HG02943 (cell line): ENCODE data around the gene BIRC3.

Source experiments
- ATAC-seq: cut with Tn5 transposase; IDR thresholded peaks from one replicate; pipeline ENCODE4 v1.9.1; 2021; ENCODE audit warnings: mild to moderate bottlenecking, low read depth, moderate library complexity; ENCODE audit not compliant: unreplicated experiment

The BIRC3 gene

DNA sequence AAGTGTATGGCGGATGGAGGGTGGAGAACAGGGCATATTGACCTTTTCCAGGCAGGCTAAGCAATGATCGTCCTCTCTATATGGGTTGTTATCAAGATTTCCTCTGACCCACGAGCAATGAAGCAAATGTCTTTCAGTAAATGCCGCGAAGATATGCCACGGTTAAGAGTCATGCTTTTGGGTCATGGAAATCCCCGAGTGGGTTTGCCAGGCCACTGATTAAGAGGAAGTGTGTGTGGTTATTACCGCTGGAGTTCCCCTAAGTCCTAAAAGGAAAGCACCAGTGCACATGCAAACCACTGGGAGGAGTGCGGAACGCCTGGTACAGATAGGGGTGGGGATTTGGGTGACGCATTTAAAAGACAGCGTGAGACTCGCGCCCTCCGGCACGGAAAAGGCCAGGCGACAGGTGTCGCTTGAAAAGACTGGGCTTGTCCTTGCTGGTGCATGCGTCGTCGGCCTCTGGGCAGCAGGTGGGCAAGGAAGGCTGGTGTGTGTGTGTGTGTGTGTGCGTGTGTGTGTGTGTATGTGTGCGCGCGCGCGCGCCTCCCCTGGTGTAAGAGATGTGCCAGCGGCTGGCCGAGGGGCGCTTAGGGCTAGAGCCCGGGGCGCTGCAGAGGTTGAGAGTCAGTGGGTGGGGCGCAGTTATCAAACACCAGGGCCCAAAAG lies at the start of gene BIRC3:
BIRC3 (plus strand) TSS at position 386 of the 669 bp plus-strand sequence. CDS start 7,026 bp downstream, outside the sequence.
- ATAC-seq: peak; percentile 84

DNA sequence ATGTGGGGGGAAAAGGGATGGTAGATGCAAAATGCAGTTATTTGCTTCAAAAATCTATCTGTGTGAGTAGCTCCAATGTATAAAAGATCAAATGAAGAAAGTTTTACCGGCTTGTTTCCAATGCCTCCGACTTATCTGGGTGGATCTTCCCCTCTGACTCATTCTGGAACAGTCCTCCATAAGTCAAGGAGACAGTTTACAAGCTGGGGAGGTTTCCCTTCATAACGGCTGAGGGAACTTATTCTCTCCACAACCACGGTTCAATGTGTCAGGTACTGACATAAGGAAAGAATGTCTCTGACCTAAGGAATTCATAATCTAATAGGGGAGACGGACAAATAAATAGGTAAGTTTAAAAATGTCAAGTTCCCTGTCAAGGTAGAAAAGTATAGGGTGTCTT lies 49.7 kb upstream of the BIRC3 start:
- ATAC-seq: no peak

DNA sequence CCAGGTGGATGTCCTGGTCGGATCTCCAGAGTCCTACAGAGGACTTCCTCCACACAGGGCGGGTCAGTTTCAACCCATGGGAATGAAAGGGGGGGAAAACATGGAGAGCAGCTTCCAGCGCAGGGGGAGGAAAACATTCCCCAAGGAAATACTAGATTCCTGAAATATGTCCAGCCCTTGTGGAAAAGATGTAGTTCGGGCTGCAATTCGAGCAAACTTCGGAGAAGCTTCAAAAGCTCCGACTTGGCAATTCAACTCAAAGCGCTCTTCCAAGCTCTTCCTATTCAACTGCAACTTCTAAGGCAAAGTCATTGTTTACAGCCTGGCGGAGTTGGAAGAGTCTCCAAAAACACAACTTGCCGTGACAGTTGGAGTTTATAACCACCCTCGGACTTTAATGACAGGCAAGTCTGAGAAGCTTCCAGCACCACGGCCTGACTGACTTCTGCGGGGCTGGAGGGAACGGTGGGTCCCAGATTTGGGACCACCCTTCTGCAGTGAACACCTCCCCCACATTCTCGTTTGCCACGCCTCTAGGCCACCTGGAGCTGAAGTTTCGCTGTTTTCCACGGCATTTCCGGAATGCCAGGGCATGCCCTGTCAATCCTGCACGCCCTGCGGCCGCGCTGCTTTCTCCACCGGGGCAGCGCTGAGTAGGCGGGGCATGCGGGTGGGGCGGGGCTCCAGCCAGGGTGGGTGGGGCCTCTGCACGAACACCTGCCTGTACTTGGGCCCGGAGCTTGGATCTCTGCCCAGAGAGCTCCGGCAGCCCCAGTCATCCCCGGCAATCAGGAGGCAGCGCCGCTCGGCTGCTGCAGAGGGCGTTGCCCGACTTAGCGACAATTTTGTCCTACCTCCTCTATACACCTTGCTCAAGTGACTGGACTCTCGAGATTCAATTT lies 49.0 kb upstream of the BIRC3 start:
- ATAC-seq: peak; percentile 79

DNA sequence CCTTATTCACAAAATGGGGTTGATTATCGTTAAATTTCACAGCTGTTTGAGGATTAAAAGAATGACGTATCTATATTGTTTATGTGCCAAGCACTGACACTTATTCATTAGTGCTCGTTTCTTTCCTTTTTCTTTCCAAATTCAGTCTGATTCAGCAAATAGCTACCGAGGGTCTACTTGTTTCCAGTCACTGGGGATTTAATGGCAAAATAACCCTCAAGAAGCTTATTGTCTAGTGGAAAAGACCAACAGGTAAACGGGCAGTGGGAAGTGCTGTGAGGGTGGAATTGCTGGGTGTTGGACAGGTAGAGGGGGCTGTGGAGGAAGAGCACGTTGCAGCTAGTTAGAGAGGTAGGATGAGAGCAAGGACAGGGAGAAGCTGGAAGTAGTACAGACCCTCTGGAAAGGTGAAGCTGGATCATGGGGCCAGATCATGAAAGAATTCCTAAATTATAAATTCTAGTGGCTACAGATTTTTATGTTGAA lies 48.3 kb upstream of the BIRC3 start:
- ATAC-seq: no peak

DNA sequence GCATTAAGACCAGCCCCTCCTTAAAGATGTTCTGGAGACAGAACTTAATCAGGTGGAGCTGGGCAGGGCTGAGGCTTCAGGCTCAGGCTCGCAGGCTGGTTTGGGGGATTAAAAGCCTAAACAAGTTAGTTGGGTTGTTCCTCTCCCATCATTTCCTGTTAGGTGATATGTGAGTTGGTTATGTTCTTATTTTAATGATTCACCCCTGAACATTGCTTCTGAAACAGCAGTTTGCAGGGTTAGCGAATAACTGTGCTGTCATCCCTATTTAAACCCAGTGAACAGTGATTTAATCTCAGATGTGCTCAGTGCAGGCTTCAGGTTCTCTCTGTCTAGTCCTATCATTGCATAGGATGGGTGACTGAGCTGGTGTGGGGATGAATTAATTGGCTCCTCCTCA lies 47.4 kb upstream of the BIRC3 start:
- ATAC-seq: no peak

DNA sequence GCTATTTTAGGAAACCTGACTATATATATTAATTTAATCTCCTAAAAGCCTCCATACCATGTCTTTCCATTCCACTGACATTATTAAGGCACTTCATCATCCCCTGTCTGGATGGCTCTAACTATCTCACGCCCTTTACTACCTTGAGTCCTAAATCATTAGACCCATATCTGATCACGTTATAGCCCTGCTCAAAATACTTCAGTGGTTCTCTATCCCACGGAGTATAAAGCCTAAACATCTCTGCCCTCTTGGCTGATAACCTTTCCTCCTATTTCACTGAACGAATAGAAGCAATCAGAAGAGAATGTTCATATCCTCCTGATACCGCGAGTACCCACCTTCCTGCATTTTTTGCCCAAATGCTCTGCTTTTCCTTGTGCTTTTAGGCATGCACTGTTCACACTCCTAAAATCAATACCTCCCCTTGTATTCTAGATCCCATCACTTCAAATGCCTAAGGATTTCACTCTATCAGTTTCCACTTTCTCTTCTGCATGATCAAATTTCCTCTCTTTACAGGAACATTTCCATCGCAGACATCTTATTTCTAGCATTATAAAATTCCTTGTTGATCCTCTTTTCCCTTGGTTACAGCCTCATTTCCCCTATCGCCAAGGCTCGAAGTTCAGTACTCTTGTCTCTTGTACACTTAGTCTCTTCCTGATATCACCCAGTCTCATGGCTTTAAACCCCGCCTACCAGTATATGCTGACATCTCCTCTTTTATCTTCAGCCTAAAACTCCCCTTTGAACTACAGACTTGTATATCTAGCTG lies 45.0 kb upstream of the BIRC3 start:
- ATAC-seq: no peak

DNA sequence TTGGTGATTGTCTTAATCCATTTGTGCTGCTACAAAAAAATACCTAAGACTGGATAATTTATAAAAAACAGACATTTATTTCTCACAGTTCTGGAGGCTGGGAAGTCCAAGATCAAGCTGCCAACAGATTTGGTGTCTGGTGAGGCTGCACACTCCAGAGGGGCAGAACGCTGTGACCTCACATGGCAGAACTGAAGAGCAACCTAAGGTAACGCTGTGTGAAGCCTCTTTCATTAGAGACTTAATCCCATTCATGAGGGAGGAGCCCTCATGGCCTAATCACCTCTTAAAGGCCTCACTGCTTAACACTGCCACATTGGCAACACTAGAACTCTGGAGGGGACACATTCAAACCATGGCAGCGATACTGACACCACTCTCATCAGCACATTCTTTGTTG lies 42.7 kb upstream of the BIRC3 start:
- ATAC-seq: no peak

DNA sequence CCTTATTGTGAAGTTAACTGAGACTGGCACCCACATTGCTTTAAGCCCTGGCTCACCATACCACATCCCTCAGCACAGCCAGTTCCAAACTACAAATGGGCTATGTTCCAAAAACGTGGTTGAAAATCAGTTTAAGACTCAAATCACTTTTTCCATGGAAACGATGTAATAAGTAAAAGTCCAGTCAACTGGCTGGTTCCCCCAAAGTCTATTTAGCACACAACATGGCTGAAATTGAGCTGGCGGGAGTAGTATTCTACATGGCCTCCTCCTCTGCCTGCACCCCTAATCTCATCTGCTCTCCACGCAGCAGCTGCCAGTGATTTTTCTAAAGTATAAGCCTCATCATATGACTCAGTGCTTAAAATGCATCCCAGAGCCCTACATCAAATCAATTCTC lies 40.9 kb upstream of the BIRC3 start:
- ATAC-seq: no peak

DNA sequence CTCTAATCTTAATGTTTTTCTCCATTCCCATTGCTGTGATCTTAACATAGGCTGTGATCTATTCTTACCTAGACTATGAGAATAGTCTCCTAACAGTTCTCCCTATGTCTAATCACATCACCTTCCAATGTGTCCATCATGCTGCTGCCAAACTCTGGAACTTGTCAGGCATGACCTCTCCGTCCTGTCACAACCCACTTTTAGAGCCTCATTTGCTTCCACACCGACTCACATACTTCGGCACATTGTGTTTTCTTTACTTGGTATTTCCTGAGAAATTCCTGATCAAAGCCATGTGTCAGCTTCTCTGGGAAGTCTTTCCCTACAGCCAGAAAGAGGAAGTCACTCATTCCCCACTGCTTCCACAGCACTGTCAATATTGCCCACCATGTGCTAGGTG lies 40.5 kb upstream of the BIRC3 start:
- no peak for ATAC-seq

DNA sequence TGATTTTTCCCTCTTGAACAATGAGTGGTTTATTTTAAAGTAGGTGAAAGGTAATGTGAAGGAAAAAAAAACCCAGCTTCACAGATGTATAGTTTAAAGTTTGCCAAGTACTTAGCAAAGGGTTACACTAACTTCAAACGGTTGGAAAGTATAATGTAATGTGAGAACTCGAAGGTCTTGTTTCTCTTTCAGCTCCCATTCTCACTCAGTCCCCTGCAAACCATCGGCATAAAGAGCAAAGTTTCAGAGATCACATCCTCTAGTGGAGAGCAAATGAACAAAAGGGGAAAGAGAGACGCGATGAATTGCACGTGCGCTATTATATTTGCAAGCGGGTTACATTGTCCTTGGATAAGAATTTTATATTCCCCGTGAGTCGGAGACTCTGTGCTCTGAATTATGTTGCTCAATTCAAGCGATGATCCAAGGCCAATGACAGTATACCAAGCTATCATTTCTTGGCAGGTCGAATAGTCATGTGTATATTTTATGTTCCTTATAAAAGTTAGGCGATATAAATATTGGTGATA lies 37.6 kb upstream of the BIRC3 start:
- ATAC-seq: peak; percentile 97

DNA sequence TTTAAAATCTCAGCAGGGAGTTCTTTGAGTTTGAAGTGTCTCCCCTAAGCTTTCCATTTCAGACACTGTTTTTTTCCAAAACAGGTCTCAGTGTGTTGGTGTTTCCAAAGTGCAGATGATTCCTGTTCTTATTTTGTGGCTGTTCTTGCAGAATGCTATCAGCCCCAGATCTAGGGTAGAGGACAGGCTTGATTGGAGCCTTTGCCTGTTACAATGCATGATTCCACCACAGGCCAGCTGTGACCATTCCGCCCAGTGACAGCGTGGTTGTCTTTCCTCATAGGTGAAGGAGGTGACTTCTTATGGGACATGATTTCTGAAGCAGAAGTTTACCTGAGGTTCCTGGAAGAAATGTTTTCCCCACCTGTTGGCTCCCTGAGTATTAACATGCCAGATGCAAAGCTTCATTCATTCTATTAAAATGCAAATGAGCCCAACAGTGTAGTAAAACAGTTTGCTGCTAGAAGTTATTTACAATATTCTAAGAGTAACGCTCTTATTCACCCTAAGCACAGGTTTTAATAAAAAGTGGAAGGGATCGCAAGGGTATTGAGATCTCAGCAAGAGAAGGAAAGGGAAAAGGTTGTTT lies 36.9 kb upstream of the BIRC3 start:
- ATAC-seq: no peak

DNA sequence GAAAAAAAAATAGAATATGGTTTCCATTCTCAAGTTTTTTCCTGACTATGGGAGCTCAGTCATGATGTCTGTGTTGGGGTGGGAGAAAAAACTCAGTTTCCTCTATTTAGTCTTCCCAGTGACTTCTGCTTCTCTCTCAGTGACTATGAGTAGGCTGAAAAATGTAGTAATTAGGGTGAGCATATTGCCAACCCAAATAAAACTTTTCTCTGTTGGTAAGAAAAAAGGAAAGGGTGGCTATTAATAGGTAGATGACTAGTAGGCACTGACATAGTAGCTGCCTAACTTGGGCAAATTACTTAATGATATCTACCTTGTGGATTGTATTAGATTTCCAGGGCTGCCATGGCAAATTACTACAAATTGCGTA lies 34.2 kb upstream of the BIRC3 start:
- no peak for ATAC-seq

DNA sequence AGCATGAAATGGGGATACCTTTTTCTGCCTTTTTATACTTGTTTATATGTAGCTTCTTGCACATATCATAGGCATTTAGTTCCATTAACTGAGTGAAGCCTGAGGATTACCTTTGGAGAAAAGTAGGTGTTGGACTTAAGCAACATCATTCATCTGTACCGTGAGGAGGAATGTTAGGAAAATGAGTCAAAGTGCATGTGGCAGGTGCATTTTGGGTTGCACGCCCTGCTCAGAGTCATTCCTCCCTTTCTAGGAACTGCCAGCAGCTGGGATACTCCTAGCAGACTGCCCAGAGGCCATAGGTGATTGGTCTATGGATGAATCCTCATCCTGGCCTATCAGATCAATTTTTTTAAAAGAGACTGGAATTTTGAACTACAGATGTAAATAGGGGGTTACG lies 33.3 kb upstream of the BIRC3 start:
- ATAC-seq: no peak

DNA sequence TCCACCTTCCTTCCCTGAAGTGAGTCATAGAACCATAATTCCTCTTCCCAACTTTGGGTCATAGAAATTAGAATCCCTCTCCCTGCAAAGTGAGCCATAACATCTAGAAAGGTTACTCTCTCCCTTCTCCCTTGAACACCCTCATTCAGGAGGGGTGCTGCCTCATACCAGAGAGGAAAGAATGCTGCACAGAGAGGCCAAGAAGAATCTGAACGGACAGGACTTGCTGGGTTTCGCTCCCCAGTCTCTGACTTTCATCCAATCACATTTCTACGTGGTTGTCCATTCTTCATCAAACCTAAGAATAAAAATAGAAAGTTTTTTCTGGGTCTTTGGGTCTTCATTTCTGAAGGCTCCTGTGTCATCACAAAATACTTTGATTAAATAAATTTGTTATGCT lies 31.0 kb upstream of the BIRC3 start:
- no peak for ATAC-seq

DNA sequence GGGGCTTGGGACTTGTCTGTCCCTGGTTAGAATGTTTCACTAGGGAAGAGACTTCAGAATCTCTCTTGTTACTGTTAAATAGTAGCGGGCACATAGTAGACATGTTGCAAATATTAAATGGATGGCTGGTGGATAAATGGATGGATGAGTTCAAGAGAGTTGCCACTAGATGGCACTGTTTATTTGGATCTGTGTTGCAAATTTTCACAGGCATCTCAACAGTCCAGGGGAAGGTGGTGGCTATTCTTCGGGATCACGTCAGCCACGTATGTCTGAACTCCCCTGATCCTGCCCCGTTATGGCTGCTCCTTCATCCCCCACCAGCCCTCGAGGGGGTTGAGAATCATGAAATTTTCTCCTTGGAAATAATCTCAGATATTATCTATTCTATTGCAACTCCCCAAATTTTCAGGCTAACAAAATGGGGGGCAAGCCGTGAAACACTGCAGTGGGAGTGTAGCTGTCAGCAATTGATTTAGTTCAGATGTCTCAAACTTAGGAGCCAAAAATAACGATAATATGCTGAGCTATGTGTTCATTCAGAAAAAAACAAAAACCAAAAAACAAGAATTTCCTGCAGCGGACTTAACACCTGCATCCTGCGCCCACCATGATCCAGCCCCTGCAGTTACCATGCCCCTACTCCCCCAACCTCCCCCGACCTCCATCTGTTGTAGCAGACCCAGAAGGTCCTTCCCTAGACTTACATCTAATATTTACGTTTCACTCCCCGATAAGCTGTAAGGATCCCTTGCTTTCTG lies 29.1 kb upstream of the BIRC3 start:
- peak; percentile 81 for ATAC-seq

DNA sequence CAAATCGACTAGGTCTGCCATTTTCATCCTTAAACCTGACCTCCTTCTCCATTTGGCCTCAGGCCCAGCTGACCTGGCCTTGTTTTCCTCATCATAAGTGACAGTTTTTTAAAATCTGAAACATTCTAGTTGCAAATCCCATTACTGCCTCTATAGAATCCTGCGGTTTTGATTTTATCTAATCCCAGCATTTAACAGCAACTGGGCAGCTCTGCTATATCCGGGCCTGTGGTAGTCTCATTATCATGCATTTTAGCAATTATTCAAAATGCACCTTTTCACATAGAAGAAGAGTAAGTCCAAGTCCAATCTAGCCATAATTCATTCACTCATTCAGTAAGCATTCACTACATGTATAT lies 28.6 kb upstream of the BIRC3 start:
- no peak for ATAC-seq

DNA sequence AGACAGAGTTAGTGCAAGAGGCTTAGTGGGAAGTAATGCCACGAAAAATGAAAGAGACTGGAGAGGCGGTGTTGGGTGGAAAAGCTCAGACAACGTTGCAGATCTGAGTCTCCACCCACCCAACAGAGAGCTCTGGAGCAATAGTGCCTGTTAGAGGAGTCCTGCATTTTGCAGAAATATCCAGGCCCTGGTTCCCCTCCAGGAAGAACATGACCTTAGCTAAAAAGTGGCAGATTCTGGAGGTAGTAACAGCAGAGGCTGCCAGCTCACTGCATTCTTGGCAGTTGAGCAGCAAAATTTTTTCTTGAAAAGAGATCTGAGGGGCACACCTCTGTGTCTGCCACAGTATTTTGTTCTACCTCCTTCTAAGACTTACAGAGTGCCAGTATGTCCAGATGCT lies 27.7 kb upstream of the BIRC3 start:
- no peak for ATAC-seq

DNA sequence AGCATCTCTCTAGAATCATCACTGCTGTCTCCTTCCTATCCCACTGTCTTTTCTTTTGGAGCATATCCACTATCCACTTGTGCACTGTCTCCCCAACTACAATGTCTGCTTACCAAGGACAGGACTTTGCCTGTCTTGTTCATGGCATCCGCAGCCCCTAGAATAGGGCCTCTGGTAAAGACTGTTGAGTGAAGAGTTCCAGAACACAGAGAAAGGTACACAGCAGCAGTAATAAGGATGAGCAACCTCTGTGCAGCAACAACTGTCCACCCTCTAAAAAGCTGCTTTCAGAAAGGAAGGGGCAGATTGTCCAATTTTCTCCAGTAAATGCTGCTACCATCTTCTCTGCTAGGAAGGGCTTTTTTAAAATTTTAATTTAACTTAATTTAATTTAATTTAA lies 25.5 kb upstream of the BIRC3 start:
- no peak for ATAC-seq

DNA sequence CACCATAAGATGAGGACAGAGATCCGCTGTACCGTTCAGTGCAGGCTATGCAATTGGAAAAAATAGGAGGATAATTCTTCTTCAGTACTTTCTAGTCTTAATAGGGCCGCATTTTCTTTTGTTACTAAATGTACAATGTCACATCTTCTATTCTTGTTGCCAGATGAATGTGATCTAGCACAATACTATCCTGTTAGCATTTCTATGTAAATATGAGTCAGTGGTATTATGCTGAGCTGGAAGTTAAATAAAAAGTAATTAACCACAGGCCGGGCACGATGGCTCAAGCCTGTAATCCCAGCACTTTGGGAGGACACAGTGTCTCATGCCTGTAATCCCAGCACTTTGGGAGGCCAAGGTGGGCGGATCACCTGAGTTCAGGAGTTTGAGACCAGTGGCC lies 24.4 kb upstream of the BIRC3 start:
- ATAC-seq: no peak
